GM19351 (cell line): ENCODE data around the gene NCOA4.
"Not testable (repeated sequence)": the region's sequence is repeated elsewhere in the genome, so short reads cannot be mapped to it uniquely, and the experiment has no call there.

Experiments used
- ATAC-seq: cut with Tn5 transposase; IDR thresholded peaks from one replicate; pipeline ENCODE4 v1.9.1; 2021; ENCODE audit warnings: mild to moderate bottlenecking, moderate library complexity; ENCODE audit not compliant: unreplicated experiment

The NCOA4 gene

DNA sequence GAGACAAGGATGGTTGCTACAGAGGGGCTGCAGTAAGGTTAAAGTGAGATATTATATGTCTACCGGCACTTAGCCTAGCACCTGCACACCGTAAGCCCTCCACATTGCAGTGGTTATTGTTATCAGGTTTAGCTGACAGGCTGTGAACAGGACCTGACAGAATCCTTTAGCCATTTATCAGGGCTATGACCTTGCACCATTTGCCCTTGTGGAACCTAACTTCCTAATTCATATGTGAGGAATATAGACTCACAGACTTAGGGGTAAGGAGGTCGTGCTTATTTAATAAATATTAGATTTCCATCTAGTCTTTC is 10.1 kb downstream of the NCOA4 start:
- no peak for ATAC-seq

DNA sequence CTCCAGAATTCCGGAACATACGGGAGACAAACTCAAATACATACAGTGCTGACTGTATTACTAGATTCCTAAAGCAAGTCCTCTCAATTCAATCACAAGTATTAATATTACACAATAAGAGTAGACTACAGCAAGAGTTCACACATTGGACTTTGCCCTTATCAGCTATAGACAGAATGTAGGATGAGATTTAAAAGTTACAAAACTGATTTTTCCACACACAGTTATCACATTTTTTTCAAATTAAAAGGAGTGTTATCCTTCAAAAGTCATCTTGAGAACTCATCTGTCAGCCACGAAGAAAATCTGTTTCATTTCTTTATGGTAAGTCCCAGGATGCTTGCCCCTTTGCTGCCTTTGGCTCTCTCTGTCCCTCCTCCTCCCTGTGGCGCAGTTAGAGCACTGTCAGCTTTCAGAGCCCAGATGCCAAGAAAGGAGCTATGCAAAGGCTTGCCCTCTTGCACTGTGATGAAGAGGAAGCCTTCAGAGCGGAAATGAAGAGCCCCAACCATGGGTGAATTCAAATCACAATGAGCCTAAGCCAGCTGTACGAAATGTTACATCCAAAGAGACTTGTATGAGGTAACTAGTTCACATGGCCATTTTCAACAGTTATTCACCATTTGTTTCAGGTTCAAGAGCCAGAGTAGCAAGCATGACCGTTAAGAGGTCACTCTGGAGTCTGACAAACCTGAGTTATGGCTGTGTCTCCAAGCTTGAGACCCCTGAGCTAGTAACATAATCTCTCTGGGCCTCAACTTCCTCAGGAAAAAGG is 10.7 kb downstream of the NCOA4 start:
- ATAC-seq, result no peak

DNA sequence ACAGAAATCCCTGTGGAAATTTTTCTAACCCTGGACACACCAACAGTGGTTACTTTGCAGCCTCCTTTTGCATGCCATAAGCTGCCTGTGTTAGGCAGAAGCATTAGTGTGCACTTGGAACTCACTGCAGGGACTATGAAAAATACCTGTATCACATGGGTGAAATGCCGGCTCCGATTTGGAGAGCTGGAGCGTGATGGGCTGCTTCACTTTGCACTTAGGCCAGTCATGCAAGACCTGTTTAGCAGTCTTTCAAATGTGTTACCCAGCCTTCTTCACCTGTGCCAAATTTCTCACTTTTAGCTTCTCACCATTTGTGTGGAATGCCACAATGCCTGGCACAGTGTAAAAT is 11.3 kb downstream of the NCOA4 start:
- no peak for ATAC-seq

DNA sequence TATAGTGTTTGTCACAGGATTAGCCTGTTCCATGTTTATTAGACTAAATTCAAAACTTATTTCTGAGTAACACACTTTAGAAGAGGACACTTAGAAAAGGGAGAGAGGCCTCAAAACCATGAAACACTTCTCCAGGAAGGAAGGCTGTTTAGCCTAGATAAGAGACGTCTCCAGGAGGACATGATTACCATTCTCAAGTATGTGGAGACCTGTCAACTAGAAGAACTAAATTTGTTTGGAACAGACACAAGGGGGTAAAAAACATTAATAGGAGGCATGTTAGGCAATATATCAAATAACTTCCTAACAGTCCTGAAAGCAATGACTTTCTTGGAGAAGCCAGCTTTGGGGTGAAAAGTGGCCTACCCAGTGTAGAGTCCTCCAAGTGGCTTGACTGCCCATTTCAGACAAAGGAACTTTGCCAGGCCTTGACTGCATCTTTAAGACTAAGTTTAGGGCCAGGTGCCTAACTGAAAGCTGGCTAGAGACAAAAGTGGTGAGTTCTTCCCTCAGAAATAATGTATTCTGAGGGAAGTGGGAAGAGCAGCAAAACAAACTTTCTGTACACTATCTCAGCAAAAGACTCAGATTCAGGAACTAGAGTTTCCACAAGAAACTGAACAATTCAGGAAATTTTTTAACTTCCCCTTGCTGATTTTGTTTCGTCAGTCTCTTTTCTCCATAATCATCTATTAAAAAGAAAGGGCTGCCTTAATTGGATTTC is 11.8 kb downstream of the NCOA4 start:
- no peak for ATAC-seq

DNA sequence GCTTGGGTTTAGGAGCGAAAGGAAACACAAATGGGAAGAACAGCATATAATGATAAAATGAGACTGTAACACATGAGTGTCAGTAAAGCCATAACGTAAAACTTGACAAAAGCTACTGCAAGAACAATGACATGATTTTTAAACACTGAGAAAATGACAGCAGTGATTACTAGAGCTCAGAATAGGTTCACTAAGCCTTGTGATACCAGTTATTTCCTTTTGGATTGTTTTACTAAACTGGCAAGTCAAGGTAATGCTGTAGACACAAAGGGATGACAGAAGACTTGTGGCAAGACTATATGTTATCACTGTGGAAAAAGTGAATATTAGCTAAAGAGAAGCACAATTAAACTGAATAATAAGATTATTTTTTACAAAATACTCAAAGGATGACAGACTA is 12.7 kb downstream of the NCOA4 start:
- no peak for ATAC-seq

DNA sequence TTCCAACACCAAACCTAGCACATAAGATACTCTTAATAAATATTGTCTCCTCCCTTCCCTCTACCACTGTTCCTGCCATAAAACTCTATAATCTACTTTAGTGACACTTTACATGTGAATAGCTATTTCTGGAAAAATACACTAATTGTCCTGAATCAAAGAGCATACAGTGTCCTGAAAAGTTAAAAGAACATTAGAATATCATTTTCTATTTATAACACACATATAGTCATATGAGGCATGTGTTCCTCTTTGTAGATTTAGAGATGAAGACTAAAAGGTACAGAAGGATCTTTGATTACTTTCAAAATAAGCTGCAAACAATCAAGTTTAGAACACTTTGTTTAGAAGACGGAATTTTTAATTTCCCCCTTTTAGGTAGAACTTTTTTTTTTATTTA is 13.6 kb downstream of the NCOA4 start:
- no peak for ATAC-seq

DNA sequence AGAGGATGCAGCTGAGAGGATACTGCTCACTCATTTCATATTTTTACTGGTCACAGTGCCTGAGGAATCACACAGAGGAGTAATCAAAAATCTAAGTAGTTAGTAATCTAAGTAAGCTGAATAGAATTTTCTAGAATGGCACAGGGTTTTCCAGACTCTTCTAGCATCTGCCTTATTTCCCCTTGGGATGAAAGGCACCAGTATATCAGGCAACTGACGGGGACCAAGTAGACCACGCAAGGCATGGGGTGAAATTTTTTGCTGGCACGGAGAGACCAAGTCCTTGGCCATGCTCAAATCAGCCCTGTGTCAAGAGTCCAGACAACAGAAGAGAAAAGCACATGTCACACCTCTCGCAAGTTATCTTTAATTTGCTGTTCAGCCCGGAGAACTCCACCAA is 14.2 kb downstream of the NCOA4 start:
- ATAC-seq, result no peak

DNA sequence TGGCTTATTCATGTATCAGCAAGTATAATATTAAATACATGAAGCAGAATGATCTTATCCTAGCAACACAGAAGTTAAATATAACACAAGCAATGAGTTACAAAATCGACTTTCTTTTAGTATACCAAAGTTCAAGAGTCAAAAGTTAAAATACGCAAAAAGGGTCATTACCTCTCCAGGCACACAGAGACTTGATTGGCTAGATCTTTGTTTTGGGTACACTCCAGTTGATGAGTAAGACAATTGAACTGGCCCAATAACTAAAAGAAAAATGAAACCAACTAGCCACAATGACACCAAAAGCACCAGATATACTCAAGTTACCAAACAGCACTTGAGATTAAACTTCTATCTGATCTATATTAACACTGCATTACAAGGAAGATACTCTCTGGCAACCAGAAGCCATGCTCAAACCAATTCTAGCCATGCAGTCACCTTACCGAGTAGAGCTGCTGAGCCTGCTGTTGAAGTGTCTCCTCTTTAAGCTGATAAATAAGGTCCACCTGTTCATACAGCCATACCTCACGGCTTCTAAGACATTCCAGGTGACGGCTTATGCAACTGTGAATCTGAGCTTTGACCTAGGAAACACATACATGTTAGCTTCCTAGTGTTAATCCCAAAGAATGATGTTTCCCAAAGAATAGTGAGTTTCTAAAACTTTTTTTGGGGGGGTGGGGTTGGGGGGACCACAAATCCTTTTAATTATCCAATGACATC is 15.6 kb downstream of the NCOA4 start:
- no peak for ATAC-seq

DNA sequence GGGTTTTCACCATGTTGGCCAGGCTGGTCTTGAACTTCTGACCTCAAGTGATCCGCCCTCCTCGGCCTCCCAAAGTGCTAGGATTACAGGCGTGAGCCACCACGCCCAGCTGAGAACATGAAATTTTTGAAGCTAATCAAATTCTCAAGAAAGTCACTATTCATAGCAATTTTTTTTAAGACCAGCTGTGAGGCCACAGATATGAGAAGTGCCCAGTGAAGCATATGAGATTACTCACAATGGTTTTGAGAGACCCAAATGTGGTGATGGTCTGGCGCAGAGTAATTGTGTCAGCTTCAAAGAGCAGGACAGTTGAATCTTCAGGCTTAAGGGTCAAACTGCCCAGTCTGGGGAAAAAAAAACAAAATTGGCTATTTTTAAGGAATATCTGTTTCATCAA is 16.2 kb downstream of the NCOA4 start:
- no peak for ATAC-seq

DNA sequence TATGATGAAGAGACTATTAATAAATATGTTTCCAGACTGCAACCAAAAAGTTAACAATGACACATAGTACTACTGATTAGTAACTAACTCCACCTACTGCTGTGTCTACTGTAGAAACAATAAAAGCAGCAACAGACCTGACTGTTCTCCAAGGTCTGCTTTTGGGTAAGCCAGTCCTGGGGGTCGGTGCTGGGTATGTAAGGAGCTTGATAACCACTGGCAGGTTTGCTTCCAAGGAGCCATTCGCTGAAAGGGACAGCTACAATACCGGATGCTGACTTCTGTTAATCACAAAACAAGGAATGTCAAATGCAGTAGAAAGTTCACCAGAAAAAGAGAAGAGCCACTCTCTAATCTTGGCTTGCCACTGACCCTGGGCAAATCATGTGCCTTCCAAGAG is 17.7 kb downstream of the NCOA4 start:
- no peak for ATAC-seq

DNA sequence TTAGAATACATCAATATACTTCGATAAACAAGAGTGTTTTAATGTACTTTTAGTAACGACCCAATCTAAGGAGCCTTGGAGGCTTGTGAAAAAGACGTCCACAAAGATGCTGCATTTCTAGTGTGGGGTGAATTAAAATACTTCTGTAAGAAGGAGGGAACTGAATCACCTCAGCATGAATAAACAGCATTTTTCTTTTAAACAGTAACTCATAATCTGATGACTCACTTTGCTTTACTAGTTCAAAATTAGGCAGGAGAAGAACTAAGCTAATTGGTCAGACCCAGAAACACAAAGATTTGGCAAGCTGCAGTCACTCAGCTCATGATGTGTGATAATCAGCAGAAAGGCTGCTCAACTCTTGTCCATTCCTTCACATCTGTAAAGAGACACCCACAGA is 24.2 kb downstream of the NCOA4 start:
- no peak for ATAC-seq

DNA sequence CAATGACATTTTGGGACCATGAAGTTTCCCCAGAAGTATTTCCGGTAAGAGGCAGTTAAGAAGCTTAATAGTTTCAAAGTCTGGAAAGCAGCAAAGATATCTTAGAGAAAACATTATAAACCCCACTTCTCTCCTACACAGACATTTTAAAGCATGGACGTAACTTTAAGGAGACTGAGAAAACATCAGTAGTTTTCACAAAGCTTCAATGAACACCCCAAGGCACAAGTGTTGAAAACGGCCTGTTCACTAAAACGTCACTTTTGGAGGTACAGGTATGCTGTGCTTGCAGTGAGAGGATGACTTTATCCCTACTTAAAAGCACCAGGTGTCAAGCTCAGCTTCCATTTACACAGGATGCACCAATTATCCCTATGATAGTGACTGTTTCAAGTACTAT is 25.0 kb downstream of the NCOA4 start:
- no peak for ATAC-seq

DNA sequence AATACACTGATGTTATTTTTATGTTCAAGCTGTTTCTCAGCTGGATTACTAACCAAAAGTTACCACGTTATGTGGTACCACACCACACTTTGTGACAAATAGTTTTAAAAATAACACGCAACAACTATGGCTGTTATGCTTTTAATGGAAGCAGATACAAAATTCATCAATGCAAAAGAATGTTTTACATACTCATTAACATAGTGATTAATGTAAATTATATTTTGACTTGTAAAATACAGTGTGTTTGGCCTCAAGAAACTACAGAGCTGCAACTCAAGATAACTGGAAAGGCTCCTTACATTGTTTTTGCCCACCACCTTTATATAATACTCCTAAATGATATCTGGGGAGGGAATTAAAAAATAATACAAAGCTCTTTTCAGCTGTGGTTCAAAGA is 25.5 kb downstream of the NCOA4 start:
- ATAC-seq, result no peak

DNA sequence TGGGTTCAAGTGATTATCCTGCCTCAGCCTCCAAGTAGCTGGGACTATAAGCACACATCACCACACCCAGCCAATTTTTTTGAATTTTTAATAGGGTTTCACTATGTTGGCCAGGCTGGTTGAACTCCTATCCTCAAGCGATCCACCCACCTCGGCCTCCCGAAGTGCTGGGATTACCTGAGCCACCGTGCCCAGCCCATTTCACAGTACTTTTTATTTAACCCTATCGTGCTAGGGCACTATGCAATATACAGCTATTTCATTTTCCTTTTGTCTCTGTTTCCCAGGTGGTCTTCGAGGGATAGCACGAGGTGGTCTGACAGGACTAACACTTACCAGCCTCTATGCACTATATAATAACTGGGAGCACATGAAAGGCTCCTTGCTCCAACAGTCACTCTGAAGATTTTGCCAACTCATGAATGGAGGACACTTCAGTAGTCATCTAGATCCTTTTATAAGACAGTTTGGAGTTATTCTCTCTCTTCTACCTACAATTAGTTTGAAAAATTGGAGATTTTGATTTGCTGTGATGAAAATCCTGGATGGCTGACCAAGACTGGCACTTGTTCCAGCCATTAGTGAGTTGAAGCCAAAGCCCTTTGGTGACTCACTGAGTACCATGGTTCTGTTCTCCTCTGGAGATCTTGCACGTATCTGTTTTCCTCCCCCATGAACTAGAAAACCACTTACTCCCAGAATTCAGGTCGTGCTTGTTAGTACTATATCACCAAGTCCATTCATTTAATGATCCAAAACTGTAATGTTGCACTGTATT is 27.3 kb downstream of the NCOA4 start:
- no peak for ATAC-seq

DNA sequence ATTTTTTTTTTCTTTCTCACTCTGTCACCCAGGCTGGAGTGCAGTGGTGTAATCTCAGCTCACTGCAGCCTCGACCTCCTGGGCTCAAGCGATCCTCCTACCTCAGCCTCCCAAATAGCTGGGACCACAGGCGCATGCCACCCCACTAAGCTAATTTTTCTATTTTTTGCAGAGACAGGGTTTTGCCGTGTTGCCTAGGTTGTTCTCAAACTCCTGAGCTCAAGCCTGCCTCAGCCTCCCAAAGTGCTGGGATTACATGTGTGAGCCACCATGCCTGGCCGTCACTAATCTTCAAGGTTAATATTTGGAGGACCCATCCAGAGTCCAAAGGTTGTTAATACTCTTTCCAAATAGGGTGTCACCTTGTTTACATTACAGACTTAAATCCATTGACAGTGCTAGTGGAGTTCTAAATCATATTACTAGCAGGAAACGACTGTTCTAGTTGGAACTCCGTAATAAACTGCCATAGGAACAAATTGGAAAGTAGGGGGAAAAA is 28.2 kb downstream of the NCOA4 start:
- not testable (repeated sequence) for ATAC-seq

DNA sequence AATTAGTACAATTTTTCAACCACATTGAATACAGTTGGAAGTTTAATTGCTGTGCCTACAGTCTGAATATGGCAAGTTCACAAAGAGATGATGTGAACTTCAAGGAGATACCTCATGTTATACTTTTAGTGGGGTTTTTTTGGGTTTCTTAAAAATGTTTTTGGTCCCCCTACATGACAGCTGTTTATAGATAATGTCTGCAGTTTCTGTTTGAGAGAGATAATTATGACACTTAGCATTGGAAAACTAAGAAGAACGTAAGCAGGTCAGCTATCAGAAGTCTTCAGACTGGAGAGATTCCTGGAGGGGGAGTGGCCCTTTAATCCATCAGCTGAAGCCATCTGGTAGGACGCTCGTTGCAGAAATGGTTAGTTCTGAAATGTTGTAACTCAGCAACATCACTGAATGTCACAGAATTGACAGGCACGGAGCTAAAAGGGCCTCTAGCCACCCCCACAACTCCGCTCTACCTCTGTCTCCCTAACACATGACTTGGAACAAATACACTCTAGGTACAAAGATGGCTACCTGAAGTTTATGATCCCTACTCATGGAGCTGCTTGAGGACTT is 29.2 kb downstream of the NCOA4 start:
- no peak for ATAC-seq

DNA sequence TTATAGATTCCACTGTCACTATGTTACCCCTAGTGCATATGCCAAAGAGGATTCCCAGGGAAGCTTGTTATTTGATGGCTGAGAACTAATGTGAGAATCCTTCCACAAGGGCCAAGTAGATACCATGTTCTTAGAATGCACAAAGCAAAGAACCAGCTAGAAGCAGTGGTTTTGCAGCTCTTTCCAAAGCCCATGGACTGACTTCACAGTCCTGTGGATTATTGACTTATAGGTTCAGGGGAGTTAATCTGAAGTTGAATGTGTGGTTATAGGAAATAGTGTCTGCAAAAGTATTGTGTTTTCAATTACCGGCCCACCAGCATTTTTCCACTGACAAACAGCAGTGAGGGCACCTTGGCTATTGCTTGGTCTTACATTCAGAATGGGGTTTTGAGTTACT is 29.9 kb downstream of the NCOA4 start:
- ATAC-seq, result no peak

DNA sequence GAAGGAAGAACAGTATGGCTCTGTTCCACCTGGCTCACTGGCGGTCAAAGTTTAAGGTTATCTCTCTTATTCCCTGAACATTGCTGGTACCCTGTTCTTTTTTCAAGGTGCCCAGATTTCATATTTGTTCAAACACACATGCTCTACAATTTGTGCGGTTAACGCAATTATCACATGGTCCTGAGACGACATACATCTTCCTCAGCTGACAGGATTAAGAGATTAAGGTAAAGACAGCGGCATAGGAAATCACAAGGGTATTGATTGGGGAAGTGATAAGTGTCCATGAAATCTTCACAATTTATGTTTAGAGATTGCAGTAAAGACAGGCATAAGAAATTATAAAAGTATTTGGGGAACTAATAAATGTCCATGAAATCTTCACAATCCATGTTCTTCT is 30.5 kb downstream of the NCOA4 start:
- not testable (repeated sequence) for ATAC-seq

DNA sequence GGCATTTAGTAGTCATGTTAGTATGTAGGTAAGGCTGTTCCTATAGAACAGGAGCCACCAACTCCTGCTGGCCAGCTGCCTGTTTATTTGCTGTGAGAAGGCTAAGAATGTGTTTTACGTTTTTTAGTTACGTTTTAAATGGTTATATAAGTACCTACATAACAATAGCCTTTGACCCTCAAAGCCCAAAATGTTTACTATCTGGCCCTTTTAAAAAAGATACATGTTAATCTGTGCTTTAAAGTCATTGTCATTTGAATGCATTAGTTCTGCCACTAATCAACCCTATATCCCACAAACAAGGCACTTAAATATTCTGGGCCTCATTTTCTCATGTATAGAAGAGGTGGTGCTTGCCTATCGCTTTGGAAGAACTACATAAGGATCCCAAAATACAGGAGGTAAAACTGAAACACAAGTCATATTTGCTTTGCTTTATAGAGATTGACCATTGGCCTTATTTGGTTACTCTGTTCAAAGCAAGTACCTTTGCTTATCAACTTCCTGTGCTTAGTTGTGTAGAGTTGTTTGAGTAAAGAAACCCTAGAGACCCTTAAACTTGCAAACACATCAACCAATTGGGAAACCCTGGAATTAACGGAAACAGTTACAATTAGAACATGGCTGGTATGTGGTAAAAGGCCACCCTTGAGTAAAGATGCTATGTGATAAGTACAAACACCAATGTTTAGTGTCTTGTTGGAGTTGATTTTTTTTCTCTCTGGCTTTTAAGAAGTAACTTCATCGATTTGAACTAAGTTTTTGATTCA is 32.2 kb downstream of the NCOA4 start:
- no peak for ATAC-seq

DNA sequence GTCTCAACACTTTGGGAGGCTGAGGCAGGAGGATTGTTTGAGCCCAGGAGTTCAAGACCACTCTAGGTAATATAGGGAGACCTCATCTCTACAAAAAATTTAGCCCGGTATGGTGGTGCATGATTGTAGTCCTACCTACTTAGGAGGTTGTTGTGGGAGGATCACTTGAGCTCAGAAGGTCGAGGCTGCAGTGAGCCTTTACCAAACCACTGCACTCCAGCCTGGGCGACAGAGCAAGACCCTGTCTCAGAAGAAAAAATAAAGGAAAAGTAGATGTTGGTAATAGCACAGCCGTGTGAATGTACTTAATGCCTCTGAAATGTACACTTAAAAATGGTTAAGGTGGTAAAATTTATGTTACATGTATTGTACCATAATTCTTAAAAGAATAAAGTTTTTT is 32.9 kb downstream of the NCOA4 start:
- no peak for ATAC-seq
